GM13977 (cell line): Measurements from ENCODE around the gene PIM1.
"Not testable (repeated sequence)": the region's sequence is repeated elsewhere in the genome, so short reads cannot be mapped to it uniquely, and the experiment has no call there.

Experiments used
- DNase-seq: peaks from one replicate; pipeline ENCODE4 v3.0.0; 2012; ENCODE audit warnings: low spot score
- in situ Hi-C: fragments of 300-500 bp; cut with MboI; formaldehyde crosslinking; loops from one replicate; pipeline ENCODE4 v1.12.0; 2022; ENCODE audit warnings: low sequenced_read_pairs, low pct_unique_long_range_greater_than_20kb, mixed read lengths, inconsistent platforms; ENCODE audit not compliant: unreplicated experiment
- TF ChIP-seq, protein P1 (sequence below): IDR thresholded peaks from 2 replicates; pipeline ENCODE4 v1.5.1; 2012; ENCODE audit warnings: mild to moderate bottlenecking, control low read depth; ENCODE audit not compliant: insufficient read depth; ENCODE audit errors: extremely low read depth, missing control alignments

PIM1 gene

GRCh38 chr6:37192666-37193065, 22.7 kb downstream of the PIM1 start:
- no peak for DNase-seq
- in situ Hi-C loops, result no loop called here
- TF ChIP-seq, protein P1, sequence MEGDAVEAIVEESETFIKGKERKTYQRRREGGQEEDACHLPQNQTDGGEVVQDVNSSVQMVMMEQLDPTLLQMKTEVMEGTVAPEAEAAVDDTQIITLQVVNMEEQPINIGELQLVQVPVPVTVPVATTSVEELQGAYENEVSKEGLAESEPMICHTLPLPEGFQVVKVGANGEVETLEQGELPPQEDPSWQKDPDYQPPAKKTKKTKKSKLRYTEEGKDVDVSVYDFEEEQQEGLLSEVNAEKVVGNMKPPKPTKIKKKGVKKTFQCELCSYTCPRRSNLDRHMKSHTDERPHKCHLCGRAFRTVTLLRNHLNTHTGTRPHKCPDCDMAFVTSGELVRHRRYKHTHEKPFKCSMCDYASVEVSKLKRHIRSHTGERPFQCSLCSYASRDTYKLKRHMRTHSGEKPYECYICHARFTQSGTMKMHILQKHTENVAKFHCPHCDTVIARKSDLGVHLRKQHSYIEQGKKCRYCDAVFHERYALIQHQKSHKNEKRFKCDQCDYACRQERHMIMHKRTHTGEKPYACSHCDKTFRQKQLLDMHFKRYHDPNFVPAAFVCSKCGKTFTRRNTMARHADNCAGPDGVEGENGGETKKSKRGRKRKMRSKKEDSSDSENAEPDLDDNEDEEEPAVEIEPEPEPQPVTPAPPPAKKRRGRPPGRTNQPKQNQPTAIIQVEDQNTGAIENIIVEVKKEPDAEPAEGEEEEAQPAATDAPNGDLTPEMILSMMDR, result no peak

- in situ Hi-C loops, DNase-seq: not testable (repeated sequence)
These were observed 24.9 kb downstream of the PIM1 start for GRCh38 chr6:37194886-37195285.

GRCh38 chr6:37196451-37196850, 26.5 kb downstream of the PIM1 start:
- DNase-seq, in situ Hi-C loops: not testable (repeated sequence)

GRCh38 chr6:37200085-37200484, 30.1 kb downstream of the PIM1 start:
- in situ Hi-C loops, result loop anchor here (10.0 to 25.0 kb wide), 2 partner anchors 175 to 438 kb away; no protein-coding TSS in a partner anchor
- DNase-seq, result no peak
- TF ChIP-seq, protein P1, result no peak

- in situ Hi-C loops, result loop anchor here (10.0 to 25.0 kb wide), 2 partner anchors 177 to 439 kb away; no protein-coding TSS in a partner anchor
- DNase-seq, result no peak
- TF ChIP-seq, protein P1, result no peak
These were observed 31.8 kb downstream of the PIM1 start for GRCh38 chr6:37201726-37202125.

DNA sequence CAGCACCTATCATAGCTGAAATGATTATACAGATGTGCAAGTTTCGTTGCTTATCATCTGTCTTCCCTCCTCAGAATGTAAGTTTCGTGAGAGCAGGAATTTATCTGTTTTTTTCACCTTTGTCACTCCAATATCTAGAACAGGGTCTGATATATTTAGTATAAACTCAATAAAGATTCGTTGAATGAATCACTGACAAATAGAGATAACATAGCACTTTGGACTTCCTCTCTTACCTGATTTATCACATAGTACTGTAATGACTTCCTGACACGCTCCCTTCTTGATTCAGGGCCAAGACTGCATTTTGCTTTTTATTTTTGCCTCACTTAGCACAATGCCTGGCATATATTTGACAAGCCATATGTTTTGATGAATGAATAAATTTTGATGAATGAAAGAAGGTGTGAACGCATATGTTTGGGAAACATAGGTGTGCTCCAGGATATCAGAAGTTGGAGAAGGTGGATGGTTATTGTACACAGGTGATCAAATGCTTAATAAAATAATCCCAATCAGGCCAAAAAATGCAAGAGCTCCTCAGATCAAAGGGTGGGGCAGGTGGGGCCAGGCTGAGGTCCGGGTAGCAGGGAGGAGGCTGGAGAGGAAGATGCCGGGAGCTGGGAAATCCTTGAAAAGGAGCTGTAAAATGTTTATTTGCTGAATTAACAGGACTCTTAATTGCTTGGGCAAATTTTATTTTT, 33.0 kb downstream of the PIM1 start:
- in situ Hi-C loops, result loop anchor here (10.0 to 25.0 kb wide), 2 partner anchors 178 to 441 kb away; no protein-coding TSS in a partner anchor
- TF ChIP-seq, protein P1, result no peak
- no peak for DNase-seq

DNA sequence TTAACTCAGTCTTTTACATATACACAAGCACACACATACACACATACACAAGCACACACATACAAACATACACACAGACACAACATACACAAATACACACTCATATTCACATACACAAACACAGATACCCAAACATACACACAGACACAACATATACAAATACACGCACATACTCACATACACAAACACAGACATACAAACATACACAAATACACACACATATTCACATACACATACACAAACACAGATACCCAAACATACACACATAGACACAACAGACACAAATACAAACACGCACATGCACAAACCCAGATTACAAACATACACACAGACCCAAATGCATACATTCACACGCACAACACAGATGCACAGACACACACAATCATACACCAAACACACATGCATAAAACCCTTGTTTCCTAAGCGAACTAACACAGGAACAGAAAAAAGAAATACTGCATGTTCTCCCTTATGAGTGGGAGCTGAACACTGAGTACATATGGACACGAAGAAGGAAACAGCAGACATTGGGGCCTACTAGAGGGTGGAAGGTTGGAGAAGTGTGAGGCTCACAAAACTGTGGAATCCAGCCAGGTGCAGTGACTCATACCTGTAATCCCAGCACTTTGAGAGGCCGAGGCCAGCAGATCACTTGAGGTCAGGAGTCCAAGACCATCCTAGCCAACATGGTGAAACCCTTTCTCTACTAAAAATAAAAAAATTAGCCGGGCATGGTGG, 34.2 kb downstream of the PIM1 start:
- no peak for DNase-seq
- in situ Hi-C loops, result loop anchor here (10.0 to 25.0 kb wide), 2 partner anchors 179 to 442 kb away; no protein-coding TSS in a partner anchor
- TF ChIP-seq, protein P1, result no peak
